Activated CD8-positive, alpha-beta memory T cell treated with anti-CD3 and anti-CD28 coated beads, Interleukin-2, amount 50 U/mL, for 24 hours (primary cell): ENCODE data around the gene FUS.

Experiments
- DNase-seq: peaks from one replicate; pipeline ENCODE4 v3.0.0-alpha.2; 2020; ENCODE audit errors: extremely low read depth

FUS gene

GRCh38 chr16:31202414-31203375 lies 22.8 kb downstream of the FUS start, which contains the start of gene PYCARD:
Gene PYCARD (minus strand): TSS chr16:31202760. CDS start chr16:31202690, 70 bp downstream.
- DNase-seq: no peak

GRCh38 chr16:31204871-31205666 lies 25.1 kb downstream of the FUS start:
- no peak for DNase-seq

- DNase-seq: no peak
These were observed 26.8 kb downstream of the FUS start for GRCh38 chr16:31206776-31207175.

GRCh38 chr16:31213342-31213741 lies 33.4 kb downstream of the FUS start:
- DNase-seq: no peak

- no peak for DNase-seq
These were observed 34.2 kb downstream of the FUS start, which contains the start of gene TRIM72 for GRCh38 chr16:31213877-31214707. Gene TRIM72 (plus strand): TSS chr16:31214119. CDS start chr16:31214739, 620 bp downstream.

GRCh38 chr16:31214708-31215286 lies 34.9 kb downstream of the FUS start:
- DNase-seq: no peak

- no peak for DNase-seq
These were observed 35.6 kb downstream of the FUS start for GRCh38 chr16:31215287-31216162.

- no peak for DNase-seq
These were observed 36.6 kb downstream of the FUS start, which contains the start of gene PYDC1 for GRCh38 chr16:31216422-31217135. Gene PYDC1 (minus strand): TSS chr16:31217135. CDS start chr16:31217028, 107 bp downstream.

- no peak for DNase-seq
These were observed 37.2 kb downstream of the FUS start for GRCh38 chr16:31217136-31217530.

- no peak for DNase-seq
These were observed 39.3 kb downstream of the FUS start for GRCh38 chr16:31219154-31219741.

GRCh38 chr16:31221357-31222160 lies 41.6 kb downstream of the FUS start:
- no peak for DNase-seq

- DNase-seq: no peak
These were observed 43.1 kb downstream of the FUS start for GRCh38 chr16:31223044-31223443.

GRCh38 chr16:31224092-31224955 lies 44.4 kb downstream of the FUS start:
- DNase-seq: no peak

- no peak for DNase-seq
These were observed 45.3 kb downstream of the FUS start for GRCh38 chr16:31225193-31225592.

GRCh38 chr16:31228206-31228605 lies 48.3 kb downstream of the FUS start:
- DNase-seq: no peak

GRCh38 chr16:31229501-31229900 lies 49.6 kb downstream of the FUS start:
- DNase-seq: no peak

- no peak for DNase-seq
These were observed 58.1 kb downstream of the FUS start for GRCh38 chr16:31238041-31238440.
